ENCODE measurements around the gene SERPINA10. TPM values are rescaled to one million over a fixed set of nuclear protein-coding genes. Genes with fewer than 3 reads are reported as not detected.

The SERPINA10 gene
- polyA plus RNA-seq, 3 donors: not detected

- H3K36me3 Mint-ChIP-seq: no peaks in the 10 kb centered on the region
- no peak overlapping the region for H3K4me2 ChIP-seq (replicated peaks; ENCODE audit: extremely low read depth, low read length, poor library complexity, severe bottlenecking)
- no peaks in the 10 kb centered on the region for H3K4me1 Mint-ChIP-seq
- H2AFZ ChIP-seq (ENCODE audit: insufficient read depth, low read depth, low read length, poor library complexity, severe bottlenecking): no peak overlapping the region
- no peak for TF ChIP-seq CTCF (IDR thresholded peaks at IDR 0.05)
- H3K27ac Mint-ChIP-seq: no peak overlapping the region
- H3K4me3 Mint-ChIP-seq: no peak overlapping the region
- H3K4me3 ChIP-seq (replicated peaks in 1 of 3; ENCODE audit: low read depth in 2 of 3, low read length in 3 of 3): no peak overlapping the region
- WGBS (ENCODE audit: insufficient coverage): 76% methylated on average over 2 of the region's 3 CpGs
- no peak for DNase-seq
- intact Hi-C loops (cut with micrococcal nuclease): no loop called here
- peaks cover 0 to 4% of the 10 kb centered on the region in 2 donors for H3K9me3 ChIP-seq (replicated peaks in 1 of 2; ENCODE audit: control insufficient read depth in 1 of 2, insufficient read depth in 1 of 2, low read length in 2 of 2)
- H3K4me1 ChIP-seq (ENCODE audit: control insufficient read depth in 1 of 2, insufficient read depth in 2 of 2, low read length in 2 of 2): no peaks in the 10 kb centered on the region
- no peaks in the 10 kb centered on the region for H4K20me1 ChIP-seq (ENCODE audit: insufficient read depth, low read length)
- no peak overlapping the region for H3K27ac ChIP-seq (ENCODE audit: low read depth in 1 of 2, low read length in 2 of 2)
- peaks cover 4 to 15% (median 9%) of the 10 kb centered on the region in 7 donors for H3K9me3 Mint-ChIP-seq
- no peak overlapping the region for H3K9ac ChIP-seq (ENCODE audit: insufficient read depth, low read length, poor library complexity, severe bottlenecking)
- H3K27me3 Mint-ChIP-seq (ENCODE audit: low read depth in 3 of 3): peaks cover 1 to 5% (median 2%) of the 10 kb centered on the region in 3 donors
- H3K27me3 ChIP-seq (ENCODE audit: control insufficient read depth in 2 of 2, insufficient read depth in 2 of 2, low read length in 2 of 2): no peaks in the 10 kb centered on the region
- H3K36me3 ChIP-seq (replicated peaks in 1 of 2; ENCODE audit: control insufficient read depth in 1 of 2, insufficient read depth in 2 of 2, low read length in 2 of 2): no peaks in the 10 kb centered on the region
- H3K79me2 ChIP-seq (ENCODE audit: insufficient read depth, low read length): no peaks in the 10 kb centered on the region
These were observed 17.2 kb upstream of the SERPINA10 start for GRCh38 chr14:94310248-94310647.

GRCh38 chr14:94309721-94310120 is 16.7 kb upstream of the SERPINA10 start:
- Histone ChIP-seq H4K20me1 (ENCODE audit: insufficient read depth, low read length) (no peaks in the 10 kb centered on the region), H3K36me3 (replicated peaks in 1 of 2; ENCODE audit: control insufficient read depth in 1 of 2, insufficient read depth in 2 of 2, low read length in 2 of 2) (no peaks in the 10 kb centered on the region), H3K4me3 (replicated peaks in 1 of 3; ENCODE audit: low read depth in 2 of 3, low read length in 3 of 3) (no peak overlapping the region), H3K9ac (ENCODE audit: insufficient read depth, low read length, poor library complexity, severe bottlenecking) (no peak overlapping the region), H3K4me1 (ENCODE audit: control insufficient read depth in 1 of 2, insufficient read depth in 2 of 2, low read length in 2 of 2) (no peaks in the 10 kb centered on the region), H3K9me3 (replicated peaks in 1 of 2; ENCODE audit: control insufficient read depth in 1 of 2, insufficient read depth in 1 of 2, low read length in 2 of 2) (peaks cover 0 to 4% of the 10 kb centered on the region in 2 donors), H3K79me2 (ENCODE audit: insufficient read depth, low read length) (no peaks in the 10 kb centered on the region), H2AFZ (ENCODE audit: insufficient read depth, low read depth, low read length, poor library complexity, severe bottlenecking) (no peak overlapping the region), H3K4me2 (replicated peaks; ENCODE audit: extremely low read depth, low read length, poor library complexity, severe bottlenecking) (no peak overlapping the region), H3K27me3 (ENCODE audit: control insufficient read depth in 2 of 2, insufficient read depth in 2 of 2, low read length in 2 of 2) (no peaks in the 10 kb centered on the region), H3K27ac (ENCODE audit: low read depth in 1 of 2, low read length in 2 of 2) (no peak overlapping the region)
- intact Hi-C loops (cut with micrococcal nuclease): no loop called here
- no peaks in the 10 kb centered on the region for H3K36me3 Mint-ChIP-seq
- no peak overlapping the region for H3K27ac Mint-ChIP-seq
- peaks cover 1 to 5% (median 2%) of the 10 kb centered on the region in 3 donors for H3K27me3 Mint-ChIP-seq (ENCODE audit: low read depth in 3 of 3)
- H3K4me1 Mint-ChIP-seq: no peaks in the 10 kb centered on the region
- WGBS (ENCODE audit: insufficient coverage): 96% methylated on average over 7 of the region's 10 CpGs
- DNase-seq: no peak
- peaks cover 4 to 13% (median 9%) of the 10 kb centered on the region in 7 donors for H3K9me3 Mint-ChIP-seq
- H3K4me3 Mint-ChIP-seq: no peak overlapping the region
- no peak for TF ChIP-seq CTCF (IDR thresholded peaks at IDR 0.05)
